Activated CD8-positive, alpha-beta memory T cell treated with anti-CD3 and anti-CD28 coated beads, Interleukin-2, amount 50 U/mL, for 24 hours (primary cell): ENCODE measurements around the gene AGPS.
"Not testable (repeated sequence)": the region's sequence is repeated elsewhere in the genome, so short reads cannot be mapped to it uniquely, and the experiment has no call there.

Experiments used
- DNase-seq: peaks from one replicate; pipeline ENCODE4 v3.0.0-alpha.2; 2020; ENCODE audit errors: extremely low read depth

The AGPS gene

GRCh38 chr2:177419274-177419673 is 26.7 kb downstream of the AGPS start:
- DNase-seq = no peak

DNA sequence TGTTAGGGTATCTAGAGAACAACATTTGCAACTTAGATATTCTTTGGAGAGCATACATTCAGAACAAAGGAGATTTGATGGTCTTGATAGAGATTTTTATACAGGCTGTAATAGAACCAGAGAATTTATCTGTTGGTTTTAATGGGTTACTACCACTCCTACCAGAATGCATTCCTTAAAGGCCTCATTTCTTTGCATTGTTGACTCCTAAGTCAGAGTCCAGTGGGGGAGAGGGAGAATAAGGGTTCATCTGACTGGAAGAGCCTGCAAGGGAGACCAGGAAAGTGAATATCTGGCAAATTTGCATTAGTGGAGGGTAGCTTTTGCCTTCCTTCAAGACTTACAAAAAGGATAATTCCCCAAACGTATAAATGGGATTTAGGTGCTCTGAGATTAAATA is 29.7 kb downstream of the AGPS start:
- DNase-seq = no peak

- not testable (repeated sequence) for DNase-seq
Observed at GRCh38 chr2:177424120-177424519, 31.5 kb downstream of the AGPS start.

GRCh38 chr2:177424620-177425019 is 32.0 kb downstream of the AGPS start:
- not testable (repeated sequence) for DNase-seq

GRCh38 chr2:177427316-177427715 is 34.7 kb downstream of the AGPS start:
- no peak for DNase-seq

DNA sequence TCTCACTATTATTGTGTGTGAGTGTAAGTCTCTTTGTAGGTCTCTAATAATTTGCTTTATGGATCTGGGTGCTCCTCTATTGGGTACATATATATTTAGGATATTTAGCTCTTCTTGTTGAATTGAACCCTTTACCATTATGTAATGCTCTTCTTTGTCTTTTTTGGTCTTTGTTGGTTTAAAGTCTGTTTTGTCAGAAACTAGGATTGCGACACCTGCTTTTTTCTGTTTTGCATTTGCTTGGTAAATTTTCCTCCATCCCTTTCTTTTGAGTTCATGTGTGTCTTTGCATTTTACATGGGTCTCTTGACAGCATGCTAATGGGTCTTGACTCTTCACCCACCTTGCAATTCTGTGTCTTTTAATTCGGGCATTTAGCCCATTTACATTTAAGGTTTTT is 35.4 kb downstream of the AGPS start:
- DNase-seq = not testable (repeated sequence)

DNA sequence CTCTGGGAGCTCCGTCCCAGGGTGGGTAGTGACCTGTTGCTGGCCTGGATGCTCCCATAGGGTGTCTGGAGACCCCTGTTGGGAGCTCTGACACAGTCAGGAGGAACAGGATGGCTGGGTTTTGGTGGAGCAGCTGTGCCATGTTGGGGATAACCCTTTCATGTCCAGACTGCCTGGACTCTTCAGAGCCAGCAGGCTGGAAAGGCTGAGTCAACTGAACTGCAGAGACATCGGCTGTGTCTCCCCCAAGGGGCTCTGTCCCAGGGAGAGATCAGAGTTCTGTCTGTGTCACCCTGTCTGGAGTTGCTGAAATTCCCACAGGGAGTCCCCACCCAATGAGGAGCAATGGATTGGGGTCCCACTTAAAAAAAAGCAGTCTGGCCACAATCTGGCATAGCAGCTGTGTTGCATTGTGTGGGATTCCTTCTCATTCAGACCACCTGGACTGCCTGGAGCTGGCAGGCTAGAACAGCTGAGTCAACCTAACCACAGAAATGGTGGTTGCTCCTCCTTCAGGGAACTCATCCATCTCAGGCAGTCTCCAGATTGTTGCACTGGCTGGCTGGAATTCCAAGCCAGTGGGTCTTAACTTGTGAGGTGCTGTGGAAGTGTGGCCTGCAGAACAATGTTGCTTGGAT is 37.2 kb downstream of the AGPS start:
- DNase-seq = no peak

GRCh38 chr2:177430411-177430810 is 37.8 kb downstream of the AGPS start:
- DNase-seq = no peak

DNA sequence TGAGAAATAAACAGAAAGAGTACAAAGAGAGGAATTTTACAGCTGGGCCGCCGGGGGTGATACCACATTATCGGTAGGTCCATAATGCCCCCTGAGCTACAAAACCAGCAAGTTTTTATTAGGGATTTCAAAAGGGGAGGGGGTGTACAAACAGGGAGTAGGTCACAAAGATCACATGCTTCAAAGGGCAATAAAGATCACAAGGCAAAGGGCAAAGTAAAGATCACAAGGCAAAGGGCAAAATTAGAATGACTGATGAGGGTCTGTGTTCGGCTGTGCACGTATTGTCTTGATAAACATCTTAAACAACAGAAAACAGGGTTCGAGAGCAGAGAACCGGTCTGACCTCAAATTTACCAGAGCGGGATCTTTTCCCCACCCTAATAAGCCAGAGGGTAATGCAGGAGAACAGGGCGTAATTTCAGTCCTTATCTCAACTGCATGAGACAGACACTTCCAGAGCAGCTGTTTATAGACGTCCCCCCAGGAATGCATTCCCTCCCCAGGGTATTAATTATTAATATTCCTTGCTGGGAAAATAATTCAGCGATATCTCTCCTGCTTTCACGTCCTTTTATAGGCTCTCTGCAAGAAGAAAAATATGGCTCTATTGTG is 38.6 kb downstream of the AGPS start:
- DNase-seq = not testable (repeated sequence)

DNA sequence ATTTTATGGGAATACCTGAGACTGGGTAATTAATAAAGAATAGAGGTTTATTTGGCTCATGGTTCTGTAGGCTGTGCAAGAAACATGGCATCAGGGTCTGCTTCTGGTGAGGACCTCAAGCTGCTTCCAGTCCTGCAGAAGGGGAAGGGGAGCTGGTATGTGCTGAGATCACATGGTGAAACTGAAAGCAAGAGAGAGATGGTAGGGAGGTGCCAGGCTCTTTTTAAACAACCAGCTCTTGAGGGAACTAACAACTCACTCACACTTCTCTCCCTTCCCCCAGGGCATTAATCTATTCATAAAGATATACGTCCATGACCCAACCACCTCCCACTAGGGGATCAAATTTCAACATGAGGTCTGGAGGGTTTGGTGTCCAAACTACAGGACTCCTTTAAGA is 40.1 kb downstream of the AGPS start:
- no peak for DNase-seq

- no peak for DNase-seq
Observed at GRCh38 chr2:177433402-177433801, 40.8 kb downstream of the AGPS start.

- no peak for DNase-seq
Observed at GRCh38 chr2:177434475-177434874, 41.9 kb downstream of the AGPS start.

DNA sequence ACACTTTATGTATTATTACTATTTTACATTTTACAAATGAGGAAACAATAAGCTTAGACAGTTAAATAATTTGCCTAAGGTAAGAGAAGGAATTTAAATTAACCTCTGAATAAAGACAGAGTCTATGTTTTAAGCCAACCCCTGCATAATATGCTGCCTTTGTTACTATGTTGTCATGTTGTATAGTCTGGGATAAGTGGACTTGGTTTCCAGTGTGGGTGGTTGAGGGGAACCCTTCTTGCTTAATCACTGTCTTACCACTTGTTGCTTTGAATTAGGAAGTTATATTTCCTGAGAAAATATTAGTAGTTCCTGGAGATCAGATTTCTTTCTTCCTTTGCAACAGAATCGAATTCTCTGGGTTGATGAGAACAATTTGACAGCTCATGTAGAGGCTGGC is 52.6 kb downstream of the AGPS start:
- DNase-seq = no peak

GRCh38 chr2:177448031-177448430 is 55.5 kb downstream of the AGPS start:
- no peak for DNase-seq

- DNase-seq = no peak
Observed at GRCh38 chr2:177449159-177449558, 56.6 kb downstream of the AGPS start.

DNA sequence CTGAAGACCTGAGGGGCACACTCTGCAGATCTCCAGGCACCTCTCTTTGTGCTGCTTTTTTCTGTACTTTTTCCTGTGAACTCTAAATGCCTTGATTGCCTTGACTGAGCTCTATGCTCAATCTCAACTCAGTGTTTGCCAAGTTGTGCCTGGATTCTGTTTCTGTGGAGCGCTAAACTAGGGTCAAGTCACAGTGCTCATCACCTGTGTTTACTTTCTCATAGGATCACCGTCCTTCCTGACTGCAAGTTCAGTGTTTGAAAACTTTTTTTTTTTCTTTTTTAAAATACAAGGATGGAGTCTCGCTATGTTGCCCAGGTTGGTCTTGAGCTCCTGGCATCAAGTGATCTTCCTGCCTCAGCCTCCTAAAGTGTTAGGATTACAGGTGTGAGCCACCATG is 62.6 kb downstream of the AGPS start:
- DNase-seq = no peak

DNA sequence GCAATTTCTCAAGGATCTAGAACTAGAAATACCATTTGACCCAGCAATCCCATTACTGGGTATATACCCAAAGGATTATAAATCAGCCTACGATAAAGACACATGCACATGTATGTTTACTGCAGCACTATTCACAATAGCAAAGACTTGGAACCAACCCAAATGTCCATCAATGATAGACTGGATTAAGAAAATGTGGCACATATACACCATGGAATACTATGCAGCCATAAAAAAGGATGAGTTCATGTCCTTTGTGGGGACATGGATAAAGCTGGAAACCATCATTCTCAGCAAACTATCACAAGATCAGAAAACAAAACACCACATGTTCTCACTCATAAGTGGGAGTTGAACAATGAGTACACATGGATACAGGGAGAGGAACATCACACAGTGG is 67.2 kb downstream of the AGPS start:
- not testable (repeated sequence) for DNase-seq

DNA sequence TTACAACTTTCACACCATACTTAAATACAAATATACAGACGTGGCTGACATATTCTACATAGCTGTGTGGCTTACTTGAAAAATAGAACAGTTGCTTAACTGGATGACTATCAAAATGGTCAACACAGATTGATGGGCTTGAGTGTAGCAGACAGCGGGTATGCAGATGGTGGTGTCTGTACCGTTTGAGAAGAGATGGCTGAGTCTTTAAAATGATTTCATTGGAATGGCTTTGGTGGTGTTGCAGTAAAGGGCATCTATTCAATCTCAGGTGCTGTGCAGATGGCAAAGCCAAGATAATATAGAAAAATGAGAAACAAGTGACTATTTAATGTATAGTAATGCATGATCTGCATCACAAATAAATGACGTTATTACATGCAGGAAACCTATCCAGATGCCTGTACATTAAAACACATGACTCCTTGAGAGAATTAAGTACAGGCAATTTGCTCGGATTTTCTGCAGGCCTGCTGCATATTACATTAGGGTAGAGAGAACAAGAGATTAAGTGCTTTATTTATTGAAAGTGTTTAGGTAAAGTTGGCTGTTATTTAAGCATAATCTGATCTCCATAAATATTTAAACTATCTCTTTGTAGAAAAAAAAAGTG is 68.5 kb downstream of the AGPS start:
- DNase-seq = no peak

GRCh38 chr2:177464549-177464948 is 72.0 kb downstream of the AGPS start:
- DNase-seq = no peak

- DNase-seq = no peak
Observed at GRCh38 chr2:177465400-177466138, 73.0 kb downstream of the AGPS start.

GRCh38 chr2:177466337-177467195 is 74.0 kb downstream of the AGPS start:
- no peak for DNase-seq

GRCh38 chr2:177467646-177468045 is 75.1 kb downstream of the AGPS start:
- no peak for DNase-seq
